Measurements from ENCODE around the gene MYO1H.

The MYO1H gene

GRCh38 chr12:109347589-109347988 lies at the start of gene MYO1H:
MYO1H (plus strand) TSS chr12:109347900; CDS start chr12:109347961, 61 bp downstream.
- Histone ChIP-seq H3K27ac (ENCODE audit: low read depth, low read length) (no peak within 1 kb of the TSS), H3K27me3 (ENCODE audit: control insufficient read depth in 5 of 5, insufficient read depth in 4 of 5, low read length in 5 of 5) (peaks cover 0 to 7% (median 0%) of the 10 kb centered on the region in 5 donors), H3K9ac (ENCODE audit: low read length in 5 of 5) (no peak within 1 kb of the TSS), H3K9me3 (ENCODE audit: control insufficient read depth in 5 of 5, low read length in 5 of 5) (peaks cover 0 to 3% (median 0%) of the 10 kb centered on the region in 5 donors), H3K36me3 (ENCODE audit: control insufficient read depth in 5 of 5, insufficient read depth in 5 of 5, low read length in 5 of 5) (no peaks in the 10 kb centered on the region), H3K4me1 (ENCODE audit: control insufficient read depth in 5 of 5, insufficient read depth in 5 of 5, low read length in 5 of 5) (no peaks in the 10 kb centered on the region), H3K4me3 (ENCODE audit: low read depth in 1 of 5, low read length in 5 of 5) (no peak within 1 kb of the TSS)

DNA sequence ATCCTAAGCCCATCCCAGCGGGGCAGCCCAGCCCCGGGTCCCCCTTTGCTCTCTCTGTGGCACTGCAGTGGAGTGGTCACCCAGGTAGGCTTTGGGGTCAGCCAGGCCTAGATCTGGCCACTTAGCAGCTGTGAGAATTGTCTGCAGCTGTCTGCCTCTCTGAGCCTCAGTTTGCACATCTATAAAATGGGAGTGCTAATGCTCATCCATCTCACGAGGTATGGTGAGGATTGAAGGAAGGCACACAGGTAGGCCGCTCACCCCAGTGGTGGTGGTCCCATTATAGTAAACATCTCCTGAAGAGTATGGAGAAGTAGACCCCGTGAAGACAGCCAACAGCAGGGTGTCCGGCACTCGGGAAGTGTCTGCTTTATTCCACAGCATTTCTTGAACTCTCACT lies 47.9 kb upstream of the MYO1H start:
- H3K9ac ChIP-seq (ENCODE audit: low read length in 5 of 5), result no peak overlapping the region
- no peaks in the 10 kb centered on the region for H3K36me3 ChIP-seq (ENCODE audit: control insufficient read depth in 5 of 5, insufficient read depth in 5 of 5, low read length in 5 of 5)
- H3K4me1 ChIP-seq (ENCODE audit: control insufficient read depth in 5 of 5, insufficient read depth in 5 of 5, low read length in 5 of 5), result no peaks in the 10 kb centered on the region
- H3K9me3 ChIP-seq (ENCODE audit: control insufficient read depth in 5 of 5, low read length in 5 of 5), result no peaks in the 10 kb centered on the region
- peaks cover 10 to 30% (median 13%) of the 10 kb centered on the region in 5 donors for H3K27me3 ChIP-seq (ENCODE audit: control insufficient read depth in 5 of 5, insufficient read depth in 4 of 5, low read length in 5 of 5)
- no peak overlapping the region for H3K27ac ChIP-seq (ENCODE audit: low read depth, low read length)
- H3K4me3 ChIP-seq (ENCODE audit: low read depth in 1 of 5, low read length in 5 of 5), result no peak overlapping the region

- H3K36me3 ChIP-seq (ENCODE audit: control insufficient read depth in 5 of 5, insufficient read depth in 5 of 5, low read length in 5 of 5), result no peaks in the 10 kb centered on the region
- H3K27me3 ChIP-seq (ENCODE audit: control insufficient read depth in 5 of 5, insufficient read depth in 4 of 5, low read length in 5 of 5), result peaks cover 10 to 45% (median 25%) of the 10 kb centered on the region in 5 donors
- H3K4me3 ChIP-seq (ENCODE audit: low read depth in 1 of 5, low read length in 5 of 5), result no peak overlapping the region
- no peak overlapping the region for H3K9ac ChIP-seq (ENCODE audit: low read length in 5 of 5)
- H3K9me3 ChIP-seq (ENCODE audit: control insufficient read depth in 5 of 5, low read length in 5 of 5), result no peaks in the 10 kb centered on the region
- no peaks in the 10 kb centered on the region for H3K4me1 ChIP-seq (ENCODE audit: control insufficient read depth in 5 of 5, insufficient read depth in 5 of 5, low read length in 5 of 5)
- H3K27ac ChIP-seq (ENCODE audit: low read depth, low read length), result no peak overlapping the region
Measured at GRCh38 chr12:109301643-109302168, 46.0 kb upstream of the MYO1H start.

- H3K27me3 ChIP-seq (ENCODE audit: control insufficient read depth in 5 of 5, insufficient read depth in 4 of 5, low read length in 5 of 5), result peaks cover 16 to 48% (median 32%) of the 10 kb centered on the region in 5 donors
- H3K36me3 ChIP-seq (ENCODE audit: control insufficient read depth in 5 of 5, insufficient read depth in 5 of 5, low read length in 5 of 5), result no peaks in the 10 kb centered on the region
- H3K9ac ChIP-seq (ENCODE audit: low read length in 5 of 5), result no peak overlapping the region
- H3K27ac ChIP-seq (ENCODE audit: low read depth, low read length), result no peak overlapping the region
- H3K4me1 ChIP-seq (ENCODE audit: control insufficient read depth in 5 of 5, insufficient read depth in 5 of 5, low read length in 5 of 5), result no peaks in the 10 kb centered on the region
- no peaks in the 10 kb centered on the region for H3K9me3 ChIP-seq (ENCODE audit: control insufficient read depth in 5 of 5, low read length in 5 of 5)
- no peak overlapping the region for H3K4me3 ChIP-seq (ENCODE audit: low read depth in 1 of 5, low read length in 5 of 5)
Measured at GRCh38 chr12:109302358-109302757, 45.3 kb upstream of the MYO1H start.

DNA sequence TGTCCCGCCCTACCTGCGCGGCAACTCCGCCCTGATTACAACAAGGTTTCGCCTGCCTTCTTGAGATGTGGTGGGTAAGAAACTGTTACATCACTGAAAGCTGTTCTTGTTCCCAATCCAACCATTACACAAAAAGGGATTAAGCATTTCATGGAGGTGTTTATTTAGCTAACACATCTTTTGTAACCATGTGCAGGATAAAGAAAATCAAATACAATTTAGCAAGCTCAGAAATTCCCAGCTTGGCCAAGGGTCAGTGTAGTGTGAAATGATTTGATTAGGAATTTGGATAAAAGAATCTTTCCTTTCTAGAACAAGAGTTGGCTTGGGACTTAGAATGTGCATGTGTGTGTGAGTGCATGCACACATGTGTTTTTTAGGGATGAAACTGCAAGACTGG lies 44.9 kb upstream of the MYO1H start:
- H3K4me1 ChIP-seq (ENCODE audit: control insufficient read depth in 5 of 5, insufficient read depth in 5 of 5, low read length in 5 of 5), result no peaks in the 10 kb centered on the region
- no peak overlapping the region for H3K27ac ChIP-seq (ENCODE audit: low read depth, low read length)
- H3K9ac ChIP-seq (ENCODE audit: low read length in 5 of 5), result no peak overlapping the region
- H3K4me3 ChIP-seq (ENCODE audit: low read depth in 1 of 5, low read length in 5 of 5), result no peak overlapping the region
- H3K27me3 ChIP-seq (ENCODE audit: control insufficient read depth in 5 of 5, insufficient read depth in 4 of 5, low read length in 5 of 5), result peaks cover 19 to 52% (median 36%) of the 10 kb centered on the region in 5 donors
- no peaks in the 10 kb centered on the region for H3K36me3 ChIP-seq (ENCODE audit: control insufficient read depth in 5 of 5, insufficient read depth in 5 of 5, low read length in 5 of 5)
- no peaks in the 10 kb centered on the region for H3K9me3 ChIP-seq (ENCODE audit: control insufficient read depth in 5 of 5, low read length in 5 of 5)

DNA sequence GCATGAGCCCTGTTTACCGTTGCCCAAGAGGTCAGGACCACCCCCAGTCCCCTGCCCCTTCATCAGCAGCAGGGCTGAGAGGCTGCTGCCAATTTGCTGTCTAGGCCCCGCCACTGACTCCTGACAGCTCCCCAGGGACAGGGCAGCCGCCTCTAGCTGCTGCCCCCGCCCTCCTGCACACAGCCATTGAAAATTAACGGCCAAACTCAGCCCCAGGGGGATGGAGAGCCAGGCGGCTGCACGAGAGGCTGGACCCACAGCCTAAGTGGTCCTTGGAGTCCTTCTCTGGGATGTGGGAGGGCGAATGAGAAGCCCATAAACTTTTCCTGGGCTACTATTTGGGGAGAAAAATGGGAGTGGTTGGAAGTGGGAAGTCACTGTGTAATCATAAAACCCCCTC lies 43.2 kb upstream of the MYO1H start:
- no peaks in the 10 kb centered on the region for H3K9me3 ChIP-seq (ENCODE audit: control insufficient read depth in 5 of 5, low read length in 5 of 5)
- H3K36me3 ChIP-seq (ENCODE audit: control insufficient read depth in 5 of 5, insufficient read depth in 5 of 5, low read length in 5 of 5), result no peaks in the 10 kb centered on the region
- H3K27me3 ChIP-seq (ENCODE audit: control insufficient read depth in 5 of 5, insufficient read depth in 4 of 5, low read length in 5 of 5), result peaks cover 28 to 64% (median 38%) of the 10 kb centered on the region in 5 donors
- no peak overlapping the region for H3K4me3 ChIP-seq (ENCODE audit: low read depth in 1 of 5, low read length in 5 of 5)
- H3K27ac ChIP-seq (ENCODE audit: low read depth, low read length), result no peak overlapping the region
- peaks cover 0 to 9% (median 8%) of the 10 kb centered on the region in 5 donors for H3K4me1 ChIP-seq (ENCODE audit: control insufficient read depth in 5 of 5, insufficient read depth in 5 of 5, low read length in 5 of 5)
- no peak overlapping the region for H3K9ac ChIP-seq (ENCODE audit: low read length in 5 of 5)

GRCh38 chr12:109305547-109305946 lies 42.2 kb upstream of the MYO1H start:
- Histone ChIP-seq H3K27ac (ENCODE audit: low read depth, low read length) (no peak overlapping the region), H3K27me3 (ENCODE audit: control insufficient read depth in 5 of 5, insufficient read depth in 4 of 5, low read length in 5 of 5) (peaks cover 30 to 70% (median 38%) of the 10 kb centered on the region in 5 donors), H3K9ac (ENCODE audit: low read length in 5 of 5) (no peak overlapping the region), H3K36me3 (ENCODE audit: control insufficient read depth in 5 of 5, insufficient read depth in 5 of 5, low read length in 5 of 5) (no peaks in the 10 kb centered on the region), H3K9me3 (ENCODE audit: control insufficient read depth in 5 of 5, low read length in 5 of 5) (no peaks in the 10 kb centered on the region), H3K4me3 (ENCODE audit: low read depth in 1 of 5, low read length in 5 of 5) (no peak overlapping the region), H3K4me1 (ENCODE audit: control insufficient read depth in 5 of 5, insufficient read depth in 5 of 5, low read length in 5 of 5) (peaks cover 0 to 16% (median 14%) of the 10 kb centered on the region in 5 donors)

DNA sequence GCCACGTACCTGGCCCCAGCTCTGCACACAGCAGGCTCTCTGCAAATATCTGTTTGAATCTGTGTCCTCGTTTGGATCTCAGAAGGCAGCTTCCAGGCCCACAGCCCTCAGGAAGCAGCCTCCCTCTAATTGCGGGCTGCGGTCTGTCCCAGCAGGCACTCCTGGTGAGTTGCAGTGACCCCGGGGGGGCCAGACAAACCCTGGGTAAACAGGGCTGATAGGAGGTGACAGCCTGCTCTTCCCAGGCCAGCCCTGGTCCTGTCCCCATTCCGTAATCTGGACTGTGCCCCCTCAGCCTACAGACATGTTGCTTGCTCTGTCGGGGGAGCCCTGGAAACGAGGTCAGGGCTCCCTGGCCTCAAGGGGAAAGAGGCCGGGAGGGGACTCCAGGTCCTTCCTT lies 40.6 kb upstream of the MYO1H start:
- Histone ChIP-seq H3K4me3 (ENCODE audit: low read depth in 1 of 5, low read length in 5 of 5) (no peak overlapping the region), H3K36me3 (ENCODE audit: control insufficient read depth in 5 of 5, insufficient read depth in 5 of 5, low read length in 5 of 5) (no peaks in the 10 kb centered on the region), H3K9ac (ENCODE audit: low read length in 5 of 5) (no peak overlapping the region), H3K9me3 (ENCODE audit: control insufficient read depth in 5 of 5, low read length in 5 of 5) (no peaks in the 10 kb centered on the region), H3K27ac (ENCODE audit: low read depth, low read length) (no peak overlapping the region), H3K27me3 (ENCODE audit: control insufficient read depth in 5 of 5, insufficient read depth in 4 of 5, low read length in 5 of 5) (peaks cover 30 to 64% (median 38%) of the 10 kb centered on the region in 5 donors), H3K4me1 (ENCODE audit: control insufficient read depth in 5 of 5, insufficient read depth in 5 of 5, low read length in 5 of 5) (peaks cover 0 to 18% (median 17%) of the 10 kb centered on the region in 5 donors)

DNA sequence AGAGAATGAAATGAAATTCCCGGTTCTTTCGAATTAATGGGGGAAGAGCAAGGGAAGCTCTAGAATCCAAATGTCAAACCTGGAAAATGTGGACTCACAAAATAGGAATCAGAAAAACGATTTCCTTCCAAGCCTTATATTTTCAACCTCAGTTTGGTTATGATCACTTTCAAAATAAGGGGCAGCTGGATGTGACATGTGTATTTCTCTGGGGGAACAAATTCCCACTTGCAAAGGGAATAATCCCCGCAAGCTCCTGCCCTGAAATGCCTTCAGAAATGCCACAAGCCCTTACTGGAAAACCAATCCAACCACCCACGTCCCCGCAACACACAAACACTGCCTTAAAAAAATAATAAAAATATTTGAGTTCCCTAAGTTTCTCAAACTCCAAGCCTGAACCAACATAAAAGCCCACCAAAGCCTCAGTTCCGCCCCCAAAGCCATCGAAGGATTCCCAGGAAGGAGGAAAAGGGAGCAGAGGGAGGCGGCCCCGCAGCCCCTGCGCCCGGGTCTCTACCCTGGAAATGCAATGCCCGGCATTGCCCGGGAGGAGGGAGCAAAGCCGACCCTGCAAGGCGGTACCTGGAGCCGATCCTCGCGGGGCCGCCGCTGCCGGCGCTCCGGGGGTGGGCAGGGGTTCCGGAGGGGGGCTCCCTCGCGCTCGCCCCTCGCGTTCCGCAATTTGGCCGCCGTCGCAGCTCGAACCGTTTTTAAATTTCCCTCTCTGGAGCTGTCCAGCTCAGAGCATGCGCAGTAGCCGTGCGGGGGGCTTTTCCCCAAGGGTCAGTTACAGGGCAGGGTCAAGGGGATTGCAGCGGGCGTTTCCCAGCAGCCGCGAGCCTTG lies 38.9 kb upstream of the MYO1H start, which contains the start of gene FOXN4:
Gene FOXN4, minus strand, starts transcription at position 751 of the 847 bp plus-strand sequence. CDS start 963 bp downstream, outside the sequence.
- Histone ChIP-seq H3K36me3 (ENCODE audit: control insufficient read depth in 5 of 5, insufficient read depth in 5 of 5, low read length in 5 of 5) (no peaks in the 10 kb centered on the region), H3K27ac (ENCODE audit: low read depth, low read length) (no peak within 1 kb of the TSS), H3K9ac (ENCODE audit: low read length in 5 of 5) (peak within 1 kb of the TSS in 1 of 5 donors; percentile 52), H3K27me3 (ENCODE audit: control insufficient read depth in 5 of 5, insufficient read depth in 4 of 5, low read length in 5 of 5) (peaks cover 28 to 57% (median 35%) of the 10 kb centered on the region in 5 donors), H3K4me3 (ENCODE audit: low read depth in 1 of 5, low read length in 5 of 5) (peak within 1 kb of the TSS; percentile 59 to 73 (median 63)), H3K4me1 (ENCODE audit: control insufficient read depth in 5 of 5, insufficient read depth in 5 of 5, low read length in 5 of 5) (peaks cover 0 to 18% (median 17%) of the 10 kb centered on the region in 5 donors), H3K9me3 (ENCODE audit: control insufficient read depth in 5 of 5, low read length in 5 of 5) (no peaks in the 10 kb centered on the region)
